Muscle of leg (tissue), 16 donors: ENCODE measurements around the gene NLRP12. TPM values are rescaled to one million over a fixed set of nuclear protein-coding genes. Genes with fewer than 3 reads are reported as not detected.
"Not testable (repeated sequence)": the region's sequence is repeated elsewhere in the genome, so short reads cannot be mapped to it uniquely, and the experiment has no call there.

ENCODE experiments used
- DNase-seq: peaks from one replicate; pipeline ENCODE4 v3.0.0; 2013
- H3K27ac ChIP-seq: one replicate; pipeline ENCODE4 v1.5.1; 2013; ENCODE audit warnings: mild to moderate bottlenecking, low read length, control low read depth
- H3K27me3 ChIP-seq: one replicate; pipeline ENCODE4 v1.6.1; 2013; ENCODE audit warnings: low read length; ENCODE audit not compliant: control insufficient read depth, insufficient read depth
- H3K36me3 ChIP-seq: one replicate; pipeline ENCODE4 v1.6.1; 2013; ENCODE audit warnings: low read length; ENCODE audit not compliant: control insufficient read depth, insufficient read depth
- H3K4me1 ChIP-seq: one replicate; pipeline ENCODE4 v1.6.1; 2013; ENCODE audit warnings: low read length; ENCODE audit not compliant: control insufficient read depth, insufficient read depth
- H3K4me3 ChIP-seq: one replicate; pipeline ENCODE4 v1.5.1; 2013; ENCODE audit warnings: low read length, control low read depth
- H3K9me3 ChIP-seq: replicated peaks from 2 replicates; pipeline ENCODE4 v1.6.1; 2013; ENCODE audit warnings: low read depth, low read length; ENCODE audit not compliant: control insufficient read depth
- WGBS: methylation state at CpG from one replicate; pipeline ENCODE4 v1.1.5; 2013; ENCODE audit warnings: missing lambda C conversion rate; ENCODE audit not compliant: insufficient coverage; 5-methylcytosine and 5-hydroxymethylcytosine counted together
- long read RNA-seq, 11 donors: transcript quantifications; one replicate each; lab custom pipeline, GENCODE V29; 2026
- polyA plus RNA-seq, 8 donors: library from polyadenylated mRNA; unstranded; fragments of 120-200 nt; gene quantifications; one replicate each; pipeline versions ENCODE4 v1.2.1 to v1.2.3, GENCODE V29; 2013; ENCODE audit warnings: inconsistent platforms in 1 of 8, low replicate concordance in 1 of 8; ENCODE audit not compliant: insufficient read length in 8 of 8, insufficient read depth in 1 of 8
- total RNA-seq: library from RNA; stranded (reverse); fragments of 120-200 nt; gene quantifications from one replicate; pipeline ENCODE4 v1.2.4, GENCODE V29; 2013

NLRP12 gene
- total RNA-seq (0.22 TPM), polyA plus RNA-seq (under 1 TPM; 0.27 to 0.49 (median 0.38) TPM)
- long read RNA-seq, donor 1: 0 reads
- long read RNA-seq, donor 2: 0 reads
- long read RNA-seq, donor 3: 0 reads
- long read RNA-seq, donor 4: 0 reads
- long read RNA-seq, donor 5, partial matches to known transcripts: 646 of 646 reads
- long read RNA-seq, donor 5, other reads (novel, unspliced or antisense): 0 of 646 reads
- long read RNA-seq, donor 6: 0 reads
- long read RNA-seq, donor 7: 0 reads
- long read RNA-seq, donor 8: 0 reads
- long read RNA-seq, donor 9: 0 reads
- long read RNA-seq, donor 10, partial matches to known transcripts: 558 of 691 reads
- long read RNA-seq, donor 10, other reads (novel, unspliced or antisense): 133 of 691 reads
- long read RNA-seq, donor 11: 0 reads

GRCh38 chr19:53824134-53824611, at the start of gene NLRP12:
Gene NLRP12, minus strand, starts transcription at chr19:53824314. Its CDS starts 140 bp downstream, at chr19:53824174.
- no peak within 1 kb of the TSS for H3K27ac ChIP-seq
- peak; percentile 77 for DNase-seq
- no peaks in the 10 kb centered on the region for H3K36me3 ChIP-seq
- no peak within 1 kb of the TSS for H3K4me3 ChIP-seq
- H3K27me3 ChIP-seq: no peaks in the 10 kb centered on the region
- 87% methylated on average over 5 of the region's 14 CpGs for WGBS
- H3K4me1 ChIP-seq: peaks cover 4% of the 10 kb centered on the region
- no peaks in the 10 kb centered on the region for H3K9me3 ChIP-seq

GRCh38 chr19:53872762-53873161, 48.6 kb upstream of the NLRP12 start:
- WGBS: 68% methylated on average over 6 of the region's 6 CpGs
- Histone ChIP-seq H3K4me1 (peaks cover 50% of the 10 kb centered on the region), H3K9me3 (no peaks in the 10 kb centered on the region), H3K27ac (peak overlapping the region; percentile 1), H3K27me3 (no peaks in the 10 kb centered on the region), H3K4me3 (no peak overlapping the region), H3K36me3 (peaks cover 63% of the 10 kb centered on the region)
- peak; percentile 22 for DNase-seq

GRCh38 chr19:53871454-53871853, 47.3 kb upstream of the NLRP12 start:
- Histone ChIP-seq H3K4me3 (peak overlapping the region; percentile 6), H3K9me3 (no peaks in the 10 kb centered on the region), H3K4me1 (peaks cover 51% of the 10 kb centered on the region), H3K27ac (peak overlapping the region; percentile 13), H3K27me3 (no peaks in the 10 kb centered on the region), H3K36me3 (peaks cover 54% of the 10 kb centered on the region)
- peak; percentile 48 for DNase-seq
- WGBS: 50% methylated on average over 6 of the region's 7 CpGs

GRCh38 chr19:53870485-53870844, 46.4 kb upstream of the NLRP12 start:
- peak overlapping the region; percentile 29 for H3K4me3 ChIP-seq
- no peaks in the 10 kb centered on the region for H3K27me3 ChIP-seq
- 14% methylated on average over 5 of the region's 5 CpGs for WGBS
- peak overlapping the region; percentile 62 for H3K27ac ChIP-seq
- H3K36me3 ChIP-seq: peaks cover 46% of the 10 kb centered on the region
- no peaks in the 10 kb centered on the region for H3K9me3 ChIP-seq
- peaks cover 57% of the 10 kb centered on the region for H3K4me1 ChIP-seq
- peak; percentile 63 for DNase-seq

- peak overlapping the region; percentile 66 for H3K4me3 ChIP-seq
- H3K4me1 ChIP-seq: peaks cover 61% of the 10 kb centered on the region
- 0% methylated on average over 3 of the region's 24 CpGs for WGBS
- H3K9me3 ChIP-seq, H3K27me3 ChIP-seq, DNase-seq: not testable (repeated sequence)
- H3K27ac ChIP-seq: peak overlapping the region; percentile 96
- peaks cover 41% of the 10 kb centered on the region for H3K36me3 ChIP-seq
Measured at GRCh38 chr19:53869805-53870484, 45.8 kb upstream of the NLRP12 start.

GRCh38 chr19:53868892-53869804, 45.0 kb upstream of the NLRP12 start:
- H3K27ac ChIP-seq: peak overlapping the region; percentile 96
- H3K36me3 ChIP-seq: peaks cover 33% of the 10 kb centered on the region
- no peaks in the 10 kb centered on the region for H3K9me3 ChIP-seq
- H3K4me1 ChIP-seq: peaks cover 53% of the 10 kb centered on the region
- peak overlapping the region; percentile 66 for H3K4me3 ChIP-seq
- no peaks in the 10 kb centered on the region for H3K27me3 ChIP-seq
- peak; percentile 95 for DNase-seq
- WGBS: 0% methylated on average over 58 of the region's 75 CpGs

- Histone ChIP-seq H3K36me3 (peaks cover 25% of the 10 kb centered on the region), H3K27me3 (no peaks in the 10 kb centered on the region), H3K4me1 (peaks cover 46% of the 10 kb centered on the region), H3K4me3 (peak overlapping the region; percentile 66), H3K27ac (peak overlapping the region; percentile 96), H3K9me3 (no peaks in the 10 kb centered on the region)
- WGBS: under 1% methylated on average over 29 of the region's 37 CpGs
- DNase-seq: peak; percentile 78
Measured at GRCh38 chr19:53868091-53868891, 44.2 kb upstream of the NLRP12 start.

- Histone ChIP-seq H3K27ac (peak within 1 kb of the TSS; percentile 100), H3K4me1 (peaks cover 41% of the 10 kb centered on the region), H3K4me3 (peak within 1 kb of the TSS; percentile 66), H3K9me3 (no peaks in the 10 kb centered on the region), H3K36me3 (peaks cover 19% of the 10 kb centered on the region), H3K27me3 (no peaks in the 10 kb centered on the region)
- 0% methylated on average over 15 of the region's 37 CpGs for WGBS
- peak; percentile 100 for DNase-seq
Measured at GRCh38 chr19:53867225-53868090, 43.3 kb upstream of the NLRP12 start, which contains the start of gene MYADM. Gene MYADM, plus strand, starts transcription at chr19:53867883. Its CDS starts 5,647 bp downstream, at chr19:53873530.
